Measurements from ENCODE around the gene DMAC2L.

- TF ChIP-seq CTCF (IDR thresholded peaks at IDR 0.05) (peak in 2 of 6 experiments; percentile 33 to 54), POLR2A (IDR thresholded peaks at IDR 0.05) (no peak)
Observed at GRCh38 chr14:50311337-50311971, 670 bp upstream of the DMAC2L start.
